SK-N-SH treated with all-trans-retinoic acid at 6 μM for 48 hours (cell line): Measurements from ENCODE around the gene CPAMD8.

Experiments
- ARNTL ChIP-seq: fragments of 450-650 bp; formaldehyde crosslinking; IDR thresholded peaks from 2 replicates; pipeline ENCODE4 v1.5.0; 2020; ENCODE audit warnings: low read depth, mild to moderate bottlenecking, moderate library complexity, borderline replicate concordance
- CREB5 ChIP-seq: fragments of 250-450 bp; sonication (Bioruptor Pico); IDR thresholded peaks from 2 replicates; pipeline ENCODE4 v1.5.1; 2020; ENCODE audit warnings: low read depth, mild to moderate bottlenecking, moderate library complexity
- CSDC2 ChIP-seq: fragments of 250-450 bp; sonication (Bioruptor Pico); IDR thresholded peaks from 2 replicates; pipeline ENCODE4 v1.5.0; 2020; ENCODE audit warnings: mild to moderate bottlenecking, moderate library complexity
- CSRNP3 ChIP-seq: fragments of 250-450 bp; sonication (Bioruptor Pico); IDR thresholded peaks from 2 replicates; pipeline ENCODE4 v1.5.1; 2021; ENCODE audit warnings: mild to moderate bottlenecking, moderate library complexity
- ISL1 ChIP-seq: fragments of 250-450 bp; sonication (Bioruptor Pico); IDR thresholded peaks from 2 replicates; pipeline ENCODE4 v2.1.2; 2022; ENCODE audit warnings: mild to moderate bottlenecking, moderate library complexity
- PATZ1 ChIP-seq: fragments of 250-450 bp; sonication (Bioruptor Pico); IDR thresholded peaks from 2 replicates; pipeline ENCODE4 v1.8.0; 2020; ENCODE audit warnings: mild to moderate bottlenecking, moderate library complexity, borderline replicate concordance
- TOX ChIP-seq: fragments of 250-450 bp; sonication (Bioruptor Pico); IDR thresholded peaks from 2 replicates; pipeline ENCODE4 v1.8.0; 2021; ENCODE audit warnings: mild to moderate bottlenecking, moderate library complexity, borderline replicate concordance
- ZC3H10 ChIP-seq: fragments of 250-450 bp; sonication (Bioruptor Pico); IDR thresholded peaks from 2 replicates; pipeline ENCODE4 v1.5.1; 2021; ENCODE audit warnings: mild to moderate bottlenecking, moderate library complexity
- ZFP30 ChIP-seq: fragments of 450-650 bp; formaldehyde crosslinking; IDR thresholded peaks from 2 replicates; pipeline ENCODE4 v1.5.0; 2022; ENCODE audit warnings: mild to moderate bottlenecking, moderate library complexity
- ZNF70 ChIP-seq: fragments of 450-650 bp; formaldehyde crosslinking; IDR thresholded peaks from 2 replicates; pipeline ENCODE4 v1.5.0; 2020; ENCODE audit warnings: mild to moderate bottlenecking, moderate library complexity
- TF ChIP-seq, protein P1 (sequence below): fragments of 250-450 bp; sonication (Bioruptor Pico); IDR thresholded peaks from 2 replicates; pipeline ENCODE4 v1.5.0; 2020; ENCODE audit warnings: mild to moderate bottlenecking, moderate library complexity

DNA sequence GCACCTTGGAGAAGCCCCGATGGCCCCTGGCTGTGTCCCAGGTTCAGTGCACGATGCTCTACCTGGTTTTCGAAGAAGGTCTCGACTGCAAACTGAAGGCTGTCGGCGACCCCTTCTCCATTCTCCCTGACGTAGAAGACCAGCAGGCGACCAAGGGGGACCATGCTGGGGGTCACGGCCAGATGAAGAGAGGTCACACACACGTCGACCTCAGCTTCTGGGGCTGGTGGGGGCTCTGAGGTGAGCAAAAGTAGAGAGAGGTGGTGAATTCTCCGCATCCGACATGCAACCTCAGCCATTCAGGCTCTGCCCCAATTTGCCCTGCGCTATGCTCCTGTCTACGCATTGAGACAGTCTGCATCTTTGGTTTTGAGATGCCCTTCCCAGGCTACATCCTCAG lies 49.3 kb downstream of the CPAMD8 start:
- TF ChIP-seq ZFP30 (no peak), CSDC2 (CRISPR knock-in tag) (no peak), CSRNP3 (CRISPR knock-in tag) (no peak), PATZ1 (CRISPR knock-in tag) (no peak), CREB5 (CRISPR knock-in tag) (no peak), ZNF70 (CRISPR knock-in tag) (no peak), ZC3H10 (no peak), ARNTL (CRISPR knock-in tag) (no peak), ISL1 (CRISPR knock-in tag) (no peak), TOX (CRISPR knock-in tag) (no peak)
- TF ChIP-seq, protein P1, sequence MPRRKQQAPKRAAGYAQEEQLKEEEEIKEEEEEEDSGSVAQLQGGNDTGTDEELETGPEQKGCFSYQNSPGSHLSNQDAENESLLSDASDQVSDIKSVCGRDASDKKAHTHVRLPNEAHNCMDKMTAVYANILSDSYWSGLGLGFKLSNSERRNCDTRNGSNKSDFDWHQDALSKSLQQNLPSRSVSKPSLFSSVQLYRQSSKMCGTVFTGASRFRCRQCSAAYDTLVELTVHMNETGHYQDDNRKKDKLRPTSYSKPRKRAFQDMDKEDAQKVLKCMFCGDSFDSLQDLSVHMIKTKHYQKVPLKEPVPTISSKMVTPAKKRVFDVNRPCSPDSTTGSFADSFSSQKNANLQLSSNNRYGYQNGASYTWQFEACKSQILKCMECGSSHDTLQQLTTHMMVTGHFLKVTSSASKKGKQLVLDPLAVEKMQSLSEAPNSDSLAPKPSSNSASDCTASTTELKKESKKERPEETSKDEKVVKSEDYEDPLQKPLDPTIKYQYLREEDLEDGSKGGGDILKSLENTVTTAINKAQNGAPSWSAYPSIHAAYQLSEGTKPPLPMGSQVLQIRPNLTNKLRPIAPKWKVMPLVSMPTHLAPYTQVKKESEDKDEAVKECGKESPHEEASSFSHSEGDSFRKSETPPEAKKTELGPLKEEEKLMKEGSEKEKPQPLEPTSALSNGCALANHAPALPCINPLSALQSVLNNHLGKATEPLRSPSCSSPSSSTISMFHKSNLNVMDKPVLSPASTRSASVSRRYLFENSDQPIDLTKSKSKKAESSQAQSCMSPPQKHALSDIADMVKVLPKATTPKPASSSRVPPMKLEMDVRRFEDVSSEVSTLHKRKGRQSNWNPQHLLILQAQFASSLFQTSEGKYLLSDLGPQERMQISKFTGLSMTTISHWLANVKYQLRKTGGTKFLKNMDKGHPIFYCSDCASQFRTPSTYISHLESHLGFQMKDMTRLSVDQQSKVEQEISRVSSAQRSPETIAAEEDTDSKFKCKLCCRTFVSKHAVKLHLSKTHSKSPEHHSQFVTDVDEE (CRISPR knock-in tag), result no peak
